ENCODE data around the gene TRAF7.

TRAF7 gene

DNA sequence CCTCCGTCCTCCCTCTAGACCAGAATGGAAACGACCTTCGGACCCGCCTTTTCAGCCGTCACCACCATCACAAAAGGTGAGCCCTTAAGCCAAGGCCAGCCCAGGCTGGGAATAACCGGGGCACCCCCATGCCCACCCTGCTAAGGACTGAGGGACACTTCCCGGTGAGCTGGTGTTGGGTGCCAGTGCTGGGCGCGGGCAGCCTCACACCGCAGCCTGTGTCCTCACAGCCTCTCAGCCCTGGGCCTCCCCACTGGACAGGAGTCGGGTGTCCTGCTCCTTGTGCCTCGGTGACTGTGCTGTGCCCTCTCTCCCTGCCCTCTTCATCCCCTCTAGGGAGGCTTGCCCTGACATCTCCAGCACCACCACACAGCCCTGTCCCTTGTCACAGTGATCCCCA, 10.3 kb downstream of the TRAF7 start:
- DNase-seq (ENCODE audit: low spot score): no peak

DNA sequence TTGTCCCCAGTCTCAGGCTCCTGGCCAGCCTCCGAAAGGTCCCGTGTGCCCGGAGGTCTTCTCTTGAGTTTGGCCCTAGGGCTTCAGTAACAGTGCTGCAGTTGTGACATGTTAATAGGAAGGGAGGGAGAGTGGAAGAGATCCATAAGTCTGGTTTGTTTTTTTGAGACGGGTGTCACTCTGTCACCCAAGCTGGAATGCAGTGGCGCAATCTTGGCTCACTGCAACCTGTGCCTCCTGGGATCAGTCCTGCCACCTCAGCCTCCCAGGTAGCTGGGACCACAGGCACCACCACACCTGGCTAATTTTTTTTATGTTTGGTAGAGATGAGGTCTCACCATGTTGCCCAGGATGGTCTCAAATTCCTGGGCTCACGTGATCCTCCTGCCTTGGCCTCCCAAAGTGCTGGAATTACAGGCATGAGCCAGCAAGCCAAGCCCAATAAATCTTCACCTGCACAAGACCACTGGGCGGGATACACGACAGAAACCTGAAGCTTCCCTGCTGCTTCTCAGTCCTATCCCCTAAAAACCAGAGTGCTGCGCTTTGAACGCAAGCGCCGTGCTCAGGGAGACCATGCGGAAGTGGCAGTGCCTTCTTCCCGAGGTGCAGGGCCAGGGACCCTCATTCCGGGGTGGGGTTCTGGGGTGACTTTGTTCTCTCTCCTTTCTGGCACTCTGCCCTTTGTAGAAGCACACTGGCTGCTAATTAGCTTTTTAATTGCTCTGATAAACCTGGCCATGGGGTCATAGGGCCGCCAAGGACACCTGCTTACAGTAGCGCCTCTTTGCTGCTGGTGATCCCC, 10.9 kb downstream of the TRAF7 start:
- DNase-seq (ENCODE audit: low spot score): no peak

DNA sequence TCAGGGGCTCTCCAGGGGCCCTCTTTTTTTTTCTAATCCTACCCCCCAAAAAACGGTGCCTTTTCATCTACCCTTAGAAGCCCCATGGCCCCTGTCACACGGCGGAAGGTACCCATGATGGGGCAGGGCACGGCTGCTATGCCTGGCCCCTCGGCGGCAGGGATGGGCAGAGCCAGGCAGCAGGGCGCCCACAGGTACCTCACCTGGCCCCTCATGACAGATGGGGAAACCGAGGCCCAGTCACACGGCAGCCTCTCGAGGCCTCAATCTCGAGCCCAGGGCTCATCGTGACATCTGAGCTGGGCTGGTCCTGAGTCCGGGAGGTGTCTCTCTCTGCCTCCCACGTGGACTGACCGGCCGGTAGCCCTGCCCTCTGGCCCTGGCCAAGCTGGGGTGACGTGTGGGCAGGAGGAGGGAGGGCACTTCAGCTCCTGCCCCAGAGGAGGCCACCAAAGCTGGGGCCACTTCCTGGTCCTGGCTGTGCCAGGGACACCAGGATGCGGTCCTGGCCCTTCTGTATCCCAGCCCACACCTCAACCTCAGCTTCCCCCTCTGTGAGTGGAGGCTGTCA, 11.6 kb downstream of the TRAF7 start:
- no peak for DNase-seq (ENCODE audit: low spot score)

DNA sequence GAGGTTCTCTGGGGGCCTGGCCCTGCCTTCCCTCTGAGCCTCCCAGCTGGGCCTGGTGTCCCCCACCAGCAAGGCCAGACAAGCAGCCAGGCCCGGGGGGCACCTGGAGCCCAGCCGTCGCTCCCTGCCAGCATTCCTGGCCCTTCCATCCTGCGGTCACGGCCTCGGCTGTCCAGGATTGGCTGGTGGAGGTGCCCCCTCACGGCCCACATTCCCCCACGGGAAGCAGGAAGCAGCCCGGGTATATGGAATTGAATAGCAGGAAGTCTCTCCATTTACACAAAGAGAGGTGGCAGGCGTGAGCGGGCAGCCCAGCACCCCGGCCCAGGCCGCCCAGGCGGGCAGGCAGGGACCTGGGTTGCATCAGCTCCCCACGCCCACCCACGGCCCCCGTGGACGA, 14.5 kb downstream of the TRAF7 start:
- DNase-seq (ENCODE audit: low spot score): peak; percentile 90

DNA sequence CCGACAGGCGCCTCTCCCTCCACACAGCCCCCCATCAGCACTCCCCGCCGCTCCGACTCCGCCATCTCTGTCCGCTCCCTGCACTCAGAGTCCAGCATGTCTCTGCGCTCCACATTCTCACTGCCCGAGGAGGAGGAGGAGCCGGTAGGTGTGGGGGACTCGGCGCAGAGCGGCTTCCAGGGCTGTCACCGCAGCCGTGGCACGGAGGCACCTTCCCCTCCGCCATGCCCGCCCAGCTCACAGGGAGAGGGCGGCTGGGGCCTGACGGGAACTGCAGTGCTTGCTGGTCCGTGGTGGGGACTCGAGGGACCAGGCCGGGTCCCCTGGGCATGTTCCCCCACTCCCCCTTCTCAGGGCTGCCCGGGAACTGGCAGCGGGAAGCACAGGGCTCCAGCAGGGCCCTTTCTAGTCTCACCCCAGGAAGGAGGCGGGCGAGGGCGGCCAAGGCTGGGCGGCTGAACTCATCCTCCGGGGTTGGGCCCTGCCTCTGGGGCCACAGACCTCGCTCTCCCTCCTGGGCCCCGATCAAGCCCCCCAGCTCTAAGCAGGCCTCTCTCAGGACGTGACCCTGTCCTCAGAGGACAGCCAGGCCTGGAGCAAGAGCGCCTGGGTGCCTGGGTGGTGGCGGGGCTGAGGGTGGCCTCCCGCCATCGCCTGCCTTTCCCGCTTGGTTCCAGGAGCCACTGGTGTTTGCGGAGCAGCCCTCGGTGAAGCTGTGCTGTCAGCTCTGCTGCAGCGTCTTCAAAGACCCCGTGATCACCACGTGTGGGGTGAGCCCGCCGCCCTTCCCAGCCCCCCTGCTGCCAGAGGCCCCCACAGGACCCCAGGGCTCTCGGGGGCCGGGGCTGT, 15.2 kb downstream of the TRAF7 start:
- DNase-seq (ENCODE audit: low spot score): no peak

DNA sequence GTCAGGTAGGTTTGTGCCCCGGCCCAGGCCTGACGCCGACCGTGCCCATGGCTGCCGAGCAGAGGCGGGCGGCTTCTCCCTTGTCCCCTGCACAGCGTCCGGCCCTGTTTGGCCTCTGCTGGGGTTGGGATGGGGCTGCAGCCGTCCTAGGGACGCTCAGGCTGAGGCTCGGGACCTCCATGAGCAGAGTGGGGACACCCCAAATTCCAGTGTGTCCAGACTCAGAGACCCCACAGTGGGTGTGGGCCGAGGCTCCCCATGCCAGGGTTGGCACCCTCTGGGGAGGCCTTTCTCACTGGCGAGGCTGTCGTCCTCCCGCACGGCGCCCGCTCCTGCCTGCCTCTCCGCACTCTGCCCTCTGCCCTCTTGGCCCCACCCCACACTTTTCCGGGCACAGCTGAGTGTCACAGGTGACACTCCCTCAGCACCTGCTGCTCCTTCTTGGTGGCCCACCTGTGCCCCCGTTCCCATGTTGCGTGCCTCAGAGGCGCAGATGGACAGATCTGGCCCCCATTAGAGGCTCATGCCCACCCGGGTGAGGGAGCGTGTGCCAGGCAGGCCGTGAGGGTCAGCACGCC, 16.1 kb downstream of the TRAF7 start:
- no peak for DNase-seq (ENCODE audit: low spot score)

DNA sequence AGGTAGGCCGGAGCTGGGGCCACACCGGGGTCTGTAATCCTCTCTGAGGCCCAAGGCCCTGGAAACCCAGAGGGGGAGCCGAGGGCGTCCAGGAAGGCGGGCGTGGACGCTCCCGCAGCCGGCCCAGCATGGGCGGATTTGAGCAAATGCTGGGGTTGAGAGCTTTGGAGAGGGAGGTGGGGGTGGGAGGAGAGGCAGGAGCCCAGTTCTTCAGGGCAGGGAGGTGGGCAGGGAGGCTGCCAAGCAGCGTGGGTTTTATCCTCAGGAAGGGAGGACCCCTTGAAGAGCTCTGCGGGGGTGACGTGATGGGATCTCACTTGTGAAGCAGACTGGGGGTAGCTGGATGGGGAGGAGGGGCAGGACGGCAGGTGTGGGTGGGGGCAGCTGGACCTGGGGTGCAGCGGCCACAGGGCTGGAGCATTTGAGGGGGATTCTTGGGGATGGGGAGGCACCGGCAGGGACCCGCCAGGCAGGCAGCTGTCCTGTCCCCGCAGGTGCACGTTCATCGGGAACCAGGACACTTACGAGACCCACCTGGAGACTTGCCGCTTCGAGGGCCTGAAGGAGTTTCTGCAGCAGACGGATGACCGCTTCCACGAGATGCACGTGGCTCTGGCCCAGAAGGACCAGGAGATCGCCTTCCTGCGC, 17.2 kb downstream of the TRAF7 start:
- no peak for DNase-seq (ENCODE audit: low spot score)

DNA sequence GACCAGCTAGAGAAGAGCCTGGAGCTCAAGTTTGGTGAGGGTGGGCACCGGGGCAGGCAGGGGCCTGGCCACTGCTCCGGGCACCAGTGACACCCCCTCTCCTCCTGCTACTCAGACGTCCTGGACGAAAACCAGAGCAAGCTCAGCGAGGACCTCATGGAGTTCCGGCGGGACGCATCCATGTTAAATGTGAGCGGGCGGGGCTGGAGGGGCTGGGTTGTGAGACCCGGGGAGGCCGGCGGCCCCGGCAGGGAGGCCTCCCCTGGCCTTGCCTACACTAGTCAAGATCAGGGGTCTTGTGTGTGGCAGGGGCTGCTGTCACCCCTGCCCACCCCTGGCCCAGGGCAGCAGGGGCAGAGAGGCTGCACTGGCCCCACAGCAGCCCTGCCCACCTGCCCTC, 17.8 kb downstream of the TRAF7 start:
- DNase-seq (ENCODE audit: low spot score): no peak

DNA sequence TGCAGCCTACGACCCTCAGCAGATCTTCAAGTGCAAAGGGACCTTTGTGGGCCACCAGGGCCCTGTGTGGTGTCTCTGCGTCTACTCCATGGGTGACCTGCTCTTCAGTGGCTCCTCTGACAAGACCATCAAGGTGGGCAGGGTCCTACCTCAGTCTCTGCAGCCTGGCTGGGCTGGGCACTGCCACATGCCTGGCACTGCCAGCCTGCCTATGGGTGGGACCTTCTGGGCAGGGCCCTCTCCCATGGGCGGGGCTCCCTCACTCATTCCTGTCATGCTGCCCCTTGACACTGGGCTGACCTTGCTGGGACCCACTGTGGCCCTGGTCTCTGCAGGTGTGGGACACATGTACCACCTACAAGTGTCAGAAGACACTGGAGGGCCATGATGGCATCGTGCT, 18.3 kb downstream of the TRAF7 start:
- DNase-seq (ENCODE audit: low spot score): no peak

DNA sequence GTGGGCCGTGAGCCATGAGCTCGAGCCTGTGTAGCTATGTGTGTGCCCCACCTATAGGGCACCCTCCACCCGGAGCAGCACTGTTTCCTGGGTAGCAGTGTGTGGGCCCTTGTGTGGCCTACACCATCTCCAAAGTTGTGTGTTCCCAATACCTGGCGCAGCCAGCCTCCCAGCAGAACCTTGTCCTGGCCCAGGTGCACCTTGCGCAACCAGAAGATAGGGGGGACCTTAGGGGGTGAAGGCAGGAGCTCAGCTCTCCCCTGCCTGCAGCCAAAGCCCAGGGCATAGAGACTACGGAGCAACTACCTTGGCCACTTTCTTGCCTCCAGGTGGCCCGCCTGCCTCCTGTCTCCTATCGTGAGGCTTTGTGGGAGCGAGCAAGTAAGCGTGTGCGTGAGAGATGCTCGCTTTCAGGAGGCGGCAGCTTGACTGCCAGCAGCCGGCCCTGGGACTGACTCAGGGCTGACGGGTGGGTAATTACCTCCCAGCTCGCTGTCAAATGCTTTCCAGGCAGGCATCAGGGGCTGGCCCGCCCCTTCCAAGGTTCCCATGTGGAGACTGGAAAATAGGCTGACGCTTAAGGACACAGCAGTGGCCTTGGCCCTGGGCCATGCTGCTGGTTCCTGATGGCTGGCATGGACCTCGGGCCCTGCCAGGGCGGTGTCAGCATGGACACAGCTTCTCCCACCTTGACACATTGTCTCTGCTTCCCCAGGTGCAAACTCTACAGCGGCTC, 19.0 kb downstream of the TRAF7 start:
- no peak for DNase-seq (ENCODE audit: low spot score)

DNA sequence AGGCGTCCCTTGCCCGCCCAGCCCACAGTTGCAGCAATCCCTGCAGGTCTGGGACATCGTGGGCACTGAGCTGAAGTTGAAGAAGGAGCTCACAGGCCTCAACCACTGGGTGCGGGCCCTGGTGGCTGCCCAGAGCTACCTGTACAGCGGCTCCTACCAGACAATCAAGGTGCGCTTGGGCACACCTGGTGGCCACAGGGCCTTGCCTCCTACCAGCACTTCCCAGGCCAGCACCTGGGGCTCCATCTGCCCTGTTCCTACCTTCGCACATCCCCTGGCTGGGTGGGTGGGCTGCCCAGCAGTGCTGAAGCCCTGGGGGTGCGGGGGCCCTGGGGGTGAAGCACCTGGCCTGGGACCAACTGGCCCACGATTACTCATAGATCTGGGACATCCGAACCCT, 19.9 kb downstream of the TRAF7 start:
- no peak for DNase-seq (ENCODE audit: low spot score)

DNA sequence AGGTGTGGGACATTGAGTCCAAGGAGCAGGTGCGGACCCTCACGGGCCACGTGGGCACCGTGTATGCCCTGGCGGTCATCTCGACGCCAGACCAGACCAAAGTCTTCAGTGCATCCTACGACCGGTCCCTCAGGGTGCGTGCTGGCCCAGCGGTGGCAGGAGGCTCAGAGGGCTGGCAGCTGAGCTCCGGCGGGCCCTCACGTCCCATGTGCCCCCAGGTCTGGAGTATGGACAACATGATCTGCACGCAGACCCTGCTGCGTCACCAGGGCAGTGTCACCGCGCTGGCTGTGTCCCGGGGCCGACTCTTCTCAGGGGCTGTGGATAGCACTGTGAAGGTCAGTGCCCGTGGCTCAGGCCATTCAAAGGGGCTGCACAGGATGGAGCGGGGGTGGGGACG, 20.5 kb downstream of the TRAF7 start:
- no peak for DNase-seq (ENCODE audit: low spot score)

DNA sequence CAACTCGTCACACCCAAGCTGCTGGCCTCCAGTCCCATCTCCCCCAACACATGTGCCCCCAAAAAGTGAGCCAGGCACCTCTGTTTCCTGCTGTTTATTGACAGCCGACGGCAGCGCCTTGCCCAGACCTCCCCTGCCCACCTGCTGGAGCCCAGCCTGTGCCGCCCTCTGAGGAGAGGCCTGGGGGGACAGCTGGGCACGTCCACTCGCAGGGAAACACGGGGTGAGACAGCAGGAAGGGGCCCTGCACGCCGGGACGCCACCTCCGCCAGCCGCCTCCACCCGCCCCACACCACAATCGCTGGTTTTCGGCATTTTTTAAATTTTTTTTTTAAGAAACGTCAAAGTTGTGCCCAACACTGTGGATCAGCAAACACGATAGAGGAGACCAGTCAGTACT, 21.5 kb downstream of the TRAF7 start:
- DNase-seq (ENCODE audit: low spot score): no peak

DNA sequence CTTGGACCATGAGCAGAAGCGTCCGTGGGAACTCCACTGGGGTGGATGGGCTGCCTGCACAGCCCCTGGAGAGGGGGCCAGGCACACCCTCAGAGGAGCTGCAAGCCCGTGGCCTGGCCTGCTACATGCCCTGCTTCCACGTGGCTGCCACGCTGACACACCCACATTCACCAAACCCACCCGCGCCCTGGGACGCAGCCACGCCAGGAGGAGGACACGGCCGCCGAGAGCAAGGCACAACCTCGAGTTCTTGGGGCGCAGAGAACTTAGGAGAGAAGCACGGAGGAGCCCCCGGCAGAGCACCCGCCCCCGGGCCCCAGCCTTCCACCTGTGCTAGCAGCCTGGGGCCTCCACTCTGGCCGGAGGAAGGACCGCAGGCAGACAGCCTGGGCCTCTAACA, 22.0 kb downstream of the TRAF7 start:
- DNase-seq (ENCODE audit: low spot score): no peak

DNA sequence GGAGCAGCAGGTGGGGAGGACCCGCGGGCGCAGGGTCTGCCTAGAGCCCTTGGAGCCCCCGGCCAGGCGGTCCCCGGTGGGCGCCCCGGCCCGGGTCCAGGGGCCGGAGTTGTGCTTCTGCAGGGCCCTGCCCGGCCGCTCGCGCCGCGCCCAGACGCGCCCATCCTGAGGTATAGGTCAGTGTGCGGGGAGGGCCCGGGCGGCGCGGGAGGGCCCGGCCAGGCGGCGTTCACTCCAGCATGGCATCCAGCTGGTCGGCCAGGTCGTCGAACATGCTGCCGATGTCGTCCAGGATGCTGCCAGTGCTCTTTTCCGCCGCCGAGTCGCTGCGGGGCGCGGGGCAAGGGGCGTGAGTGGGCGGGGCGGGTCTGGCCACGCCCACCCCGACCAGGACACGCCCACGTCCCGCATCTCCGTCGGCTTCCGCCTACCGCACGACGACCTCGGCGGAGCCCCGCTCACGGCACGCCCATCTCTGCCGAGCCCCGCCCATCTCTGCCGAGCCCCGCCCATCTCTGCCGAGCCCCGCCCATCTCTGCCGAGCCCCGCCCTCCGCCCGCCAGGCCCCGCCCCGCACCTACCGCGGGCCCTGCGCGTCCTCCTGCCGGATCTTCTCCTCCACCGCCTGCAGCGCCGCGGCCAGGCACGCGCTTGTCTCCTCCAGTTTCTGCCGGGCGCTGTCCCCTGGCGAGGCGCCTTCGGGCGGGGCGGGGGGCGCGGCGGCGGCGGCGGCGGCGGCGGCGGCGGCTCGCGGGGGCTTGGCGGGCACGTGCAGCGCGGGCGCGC, 22.9 kb downstream of the TRAF7 start:
- DNase-seq (ENCODE audit: low spot score): peak; percentile 41

DNA sequence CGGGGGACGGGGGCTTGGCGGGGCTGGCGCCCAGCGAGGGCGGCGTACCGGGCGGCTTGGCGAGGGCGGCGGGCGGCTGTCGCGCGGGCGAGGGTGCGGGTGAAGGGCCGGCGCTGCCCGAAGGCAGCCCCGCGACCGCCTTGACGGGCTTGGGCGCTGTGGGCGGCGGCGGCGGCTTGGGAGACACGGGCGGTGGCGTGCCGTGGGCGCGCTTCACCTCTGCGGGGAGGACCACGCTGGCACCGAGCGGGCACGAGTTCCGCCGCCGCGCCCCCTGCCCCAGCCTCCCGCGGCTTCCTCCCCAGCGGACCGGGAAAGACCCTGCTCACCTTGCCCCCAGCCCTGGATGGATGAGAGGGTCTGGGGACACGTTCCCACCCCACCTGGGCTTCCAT, 23.5 kb downstream of the TRAF7 start:
- DNase-seq (ENCODE audit: low spot score): no peak

DNA sequence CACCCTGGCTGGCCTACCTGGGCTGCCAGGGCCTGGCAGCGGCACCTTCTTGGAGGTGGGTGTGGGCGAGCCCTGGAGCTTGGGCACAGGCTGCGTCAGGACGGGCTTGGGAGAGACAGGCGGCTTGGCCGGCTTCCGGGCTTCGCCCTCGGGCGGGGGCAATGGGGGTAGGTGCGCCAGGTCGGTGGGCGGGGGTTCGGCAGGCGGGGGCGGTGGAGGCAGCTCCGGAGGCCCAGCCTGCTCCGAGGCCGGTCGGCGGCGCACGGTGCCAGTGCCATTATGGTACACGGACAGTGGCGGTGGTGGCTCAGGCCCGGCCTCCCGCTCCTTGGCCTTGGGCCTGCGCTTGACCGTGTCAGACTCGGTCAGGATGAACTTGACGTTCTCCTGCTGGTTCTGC, 24.0 kb downstream of the TRAF7 start:
- DNase-seq (ENCODE audit: low spot score): no peak

DNA sequence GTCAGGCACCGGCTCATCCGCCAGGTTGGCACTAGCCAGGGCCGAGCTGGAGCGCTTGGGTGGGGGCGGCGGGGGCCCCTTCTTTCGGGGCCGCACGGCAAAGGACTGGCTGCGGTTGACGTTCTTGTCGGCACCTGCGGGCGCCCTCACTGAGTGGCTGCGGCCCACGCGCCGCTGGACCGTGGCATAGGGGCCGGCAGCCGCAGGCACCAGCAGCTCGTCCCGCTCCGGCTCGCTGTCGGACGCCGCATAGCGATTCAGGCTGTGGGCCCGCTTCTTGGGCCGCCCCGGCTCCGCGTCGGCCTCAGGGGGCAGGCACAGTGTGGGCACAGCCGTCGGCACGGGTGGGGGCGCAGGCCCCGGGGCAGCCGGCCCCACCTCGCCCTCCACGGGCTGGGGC, 24.9 kb downstream of the TRAF7 start:
- no peak for DNase-seq (ENCODE audit: low spot score)

DNA sequence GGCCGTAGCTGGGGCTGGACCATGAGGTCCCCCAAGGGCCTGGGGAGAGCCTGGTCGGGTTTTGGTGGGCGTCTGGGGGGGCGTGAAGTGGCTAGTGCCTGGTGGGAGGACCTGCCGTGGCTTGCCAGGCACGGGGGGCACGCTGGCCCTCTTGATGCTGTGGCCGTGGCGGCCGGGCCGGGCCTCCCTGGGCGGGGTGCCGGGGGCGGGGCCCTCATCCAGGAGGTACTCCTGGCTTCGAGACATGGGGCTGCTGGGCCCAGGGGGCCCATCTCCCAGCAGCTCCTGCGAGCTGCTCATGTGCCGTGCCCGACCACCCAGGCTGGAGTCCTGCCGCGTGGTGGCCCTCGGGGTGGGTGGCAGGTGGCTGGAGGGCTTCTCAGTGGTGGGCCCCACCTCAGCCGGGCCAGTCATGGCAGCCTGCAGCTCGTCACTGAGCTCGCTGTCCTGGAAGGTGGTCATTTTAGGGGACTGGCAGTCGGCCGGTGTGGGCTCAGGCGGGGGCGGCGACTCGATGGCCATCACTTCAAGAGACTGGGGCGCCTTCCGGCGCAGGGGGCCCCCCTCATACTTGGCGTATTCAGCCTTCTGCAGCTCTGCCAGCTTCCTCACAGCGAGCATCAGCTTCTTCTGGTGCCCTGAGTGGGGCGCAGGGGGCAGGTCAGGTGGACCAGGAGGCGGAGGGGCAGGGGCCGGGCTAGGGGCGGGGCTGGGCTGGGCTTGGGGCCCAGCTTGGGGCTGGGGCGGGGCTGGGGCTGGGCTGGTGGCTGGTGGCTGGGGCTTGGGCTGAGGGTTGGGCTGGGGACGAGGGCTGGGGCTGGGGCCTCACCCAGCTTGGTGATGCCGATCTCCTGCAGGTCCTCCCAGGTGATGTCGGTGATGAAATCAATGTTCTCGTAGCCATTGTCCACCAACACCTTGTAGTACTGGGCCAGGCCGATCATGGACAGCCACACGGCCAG, 25.7 kb downstream of the TRAF7 start:
- DNase-seq (ENCODE audit: low spot score): no peak

DNA sequence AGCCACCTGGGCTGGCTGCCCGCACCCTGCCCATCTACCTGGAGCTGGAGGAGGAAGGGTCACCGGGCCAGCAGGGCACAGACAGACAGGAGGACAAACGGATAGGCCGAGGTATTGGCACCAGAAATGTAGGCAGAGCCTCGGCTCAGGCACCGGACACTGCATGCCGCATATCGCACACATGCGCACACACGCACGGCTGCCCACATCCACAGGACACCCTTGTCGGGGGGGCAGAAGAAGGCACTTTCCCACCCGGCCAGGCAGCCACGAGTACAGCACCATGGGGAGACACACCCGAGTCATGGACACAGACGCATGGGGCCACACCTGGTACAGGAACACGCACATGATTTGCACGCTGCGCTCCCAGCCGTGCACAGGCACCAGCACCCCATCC, 26.4 kb downstream of the TRAF7 start:
- DNase-seq (ENCODE audit: low spot score): no peak
